ENCODE data around the gene DBH.

The DBH gene

GRCh38 chr9:133635533-133636531, at the start of gene DBH:
TSS of gene DBH (plus strand) at chr9:133636363. CDS start at chr9:133636372, 9 bp downstream.
- DNase-seq: no peak

GRCh38 chr9:133587051-133587450, 49.1 kb upstream of the DBH start:
- no peak for DNase-seq

- DNase-seq: no peak
Observed at GRCh38 chr9:133587466-133587865, 48.7 kb upstream of the DBH start.

GRCh38 chr9:133589454-133590227, 46.5 kb upstream of the DBH start:
- peak in 1 of 2 donors; percentile 16 for DNase-seq

- DNase-seq: no peak
Observed at GRCh38 chr9:133590231-133590855, 45.8 kb upstream of the DBH start.

- DNase-seq: no peak
Observed at GRCh38 chr9:133591116-133591910, 44.9 kb upstream of the DBH start.

GRCh38 chr9:133591985-133592384, 44.2 kb upstream of the DBH start:
- no peak for DNase-seq

- DNase-seq: no peak
Observed at GRCh38 chr9:133592731-133593409, 43.3 kb upstream of the DBH start.

GRCh38 chr9:133593587-133594253, 42.4 kb upstream of the DBH start:
- no peak for DNase-seq

GRCh38 chr9:133594310-133594709, 41.9 kb upstream of the DBH start:
- DNase-seq: no peak

GRCh38 chr9:133595910-133596309, 40.3 kb upstream of the DBH start:
- DNase-seq: no peak

- DNase-seq: no peak
Observed at GRCh38 chr9:133597316-133597957, 38.7 kb upstream of the DBH start.

GRCh38 chr9:133598978-133599377, 37.2 kb upstream of the DBH start:
- no peak for DNase-seq

- DNase-seq: no peak
Observed at GRCh38 chr9:133599470-133600173, 36.5 kb upstream of the DBH start.

- no peak for DNase-seq
Observed at GRCh38 chr9:133600739-133601138, 35.4 kb upstream of the DBH start.

GRCh38 chr9:133601746-133602145, 34.4 kb upstream of the DBH start:
- DNase-seq: no peak

- no peak for DNase-seq
Observed at GRCh38 chr9:133602277-133602676, 33.9 kb upstream of the DBH start.

GRCh38 chr9:133603135-133603927, 32.8 kb upstream of the DBH start:
- no peak for DNase-seq

- no peak for DNase-seq
Observed at GRCh38 chr9:133604214-133604613, 31.9 kb upstream of the DBH start.
